ENCODE results near the gene CST5.

- TF ChIP-seq TCF4 (CRISPR knock-in tag; IDR thresholded peaks at IDR 0.05; ENCODE audit: borderline replicate concordance) (no peak), SNAI2 (CRISPR knock-in tag; IDR thresholded peaks at IDR 0.05) (no peak), ISL1 (CRISPR knock-in tag; IDR thresholded peaks at IDR 0.05) (no peak), ZFP3 (CRISPR knock-in tag; IDR thresholded peaks at IDR 0.05) (no peak), PATZ1 (CRISPR knock-in tag; IDR thresholded peaks at IDR 0.05; ENCODE audit: borderline replicate concordance) (no peak), OSR1 (CRISPR knock-in tag; IDR thresholded peaks at IDR 0.05) (no peak), PPARA (CRISPR knock-in tag; IDR thresholded peaks at IDR 0.05; ENCODE audit: borderline replicate concordance) (no peak)
Observed at GRCh38 chr20:23873370-23874015, 6.1 kb downstream of the CST5 start.

All from SK-N-SH treated with all-trans-retinoic acid at 6 μM for 48 hours (cell line).